WTC11 (cell line): Measurements from ENCODE around the gene SLC10A3. TPM values are rescaled to one million over a fixed set of nuclear protein-coding genes. Genes with fewer than 3 reads are reported as not detected.

Experiments
- ATAC-seq: fragments of 200-7000 bp; cut with Tn5 transposase; 2 replicates; pipeline ENCODE4 v1.10.0; 2021; ENCODE audit warnings: mild to moderate bottlenecking, moderate library complexity
- CTCF ChIA-PET: fragments of 300-600 bp; sonication (Branson Sonifier 250); formaldehyde crosslinking; loops from one replicate; lab custom pipeline; 2021; ENCODE audit warnings: antibody characterized with exemption; lab: Charles Lee
- POLR2A ChIA-PET: fragments of 350-600 bp; sonication (Branson Sonifier 250); formaldehyde crosslinking; loops from one replicate; lab custom pipeline; 2021; ENCODE audit warnings: antibody characterized with exemption; lab: Charles Lee
- DNase-seq: peaks from one replicate; pipeline ENCODE4 v3.0.0; 2021; ENCODE audit warnings: low spot score
- H3K27ac Mint-ChIP-seq: 2 replicates; pipeline ENCODE4 v1.8.0; 2021; ENCODE audit warnings: mixed read lengths
- H3K27me3 Mint-ChIP-seq: 2 replicates; pipeline ENCODE4 v1.8.0; 2021; ENCODE audit warnings: low read depth, mild to moderate bottlenecking, moderate library complexity, mixed read lengths
- H3K36me3 Mint-ChIP-seq: 2 replicates; pipeline ENCODE4 v1.8.0; 2021; ENCODE audit warnings: mixed read lengths
- H3K4me1 Mint-ChIP-seq: 2 replicates; pipeline ENCODE4 v1.8.0; 2022; ENCODE audit warnings: mixed read lengths
- H3K4me3 Mint-ChIP-seq: 2 replicates; pipeline ENCODE4 v1.8.0; 2021; ENCODE audit warnings: mild to moderate bottlenecking, moderate library complexity, mixed read lengths
- H3K9me3 Mint-ChIP-seq: 2 replicates; pipeline ENCODE4 v1.8.0; 2021; ENCODE audit warnings: mixed read lengths
- EMX1 ChIP-seq: fragments of 250-450 bp; sonication (Bioruptor Pico); IDR thresholded peaks from 2 replicates; pipeline ENCODE4 v1.8.0; 2021; ENCODE audit warnings: mild to moderate bottlenecking
- ESRRA ChIP-seq: sonication (generic); formaldehyde crosslinking; IDR thresholded peaks from 2 replicates; pipeline ENCODE4 v1.8.1; 2022; ENCODE audit warnings: mild to moderate bottlenecking, missing genetic modification reagents, borderline replicate concordance
- ETV6 ChIP-seq: sonication (generic); formaldehyde crosslinking; IDR thresholded peaks from 2 replicates; pipeline ENCODE4 v1.8.1; 2022; ENCODE audit warnings: mild to moderate bottlenecking, missing genetic modification reagents
- FOXK1 ChIP-seq: sonication (generic); formaldehyde crosslinking; IDR thresholded peaks from 2 replicates; pipeline ENCODE4 v1.8.0; 2022; ENCODE audit warnings: mild to moderate bottlenecking, moderate library complexity, missing genetic modification reagents
- JAZF1 ChIP-seq: fragments of 250-450 bp; sonication (Bioruptor Pico); IDR thresholded peaks from 2 replicates; pipeline ENCODE4 v1.9.0; 2021; ENCODE audit warnings: moderate library complexity, mild to moderate bottlenecking, inconsistent platforms
- KAT7 ChIP-seq: sonication (generic); formaldehyde crosslinking; IDR thresholded peaks from 2 replicates; pipeline ENCODE4 v1.8.1; 2023; ENCODE audit warnings: missing genetic modification reagents, mild to moderate bottlenecking, borderline replicate concordance
- ZNF121 ChIP-seq: sonication (generic); formaldehyde crosslinking; IDR thresholded peaks from 2 replicates; pipeline ENCODE4 v1.8.0; 2023; ENCODE audit warnings: missing genetic modification reagents
- ZNF138 ChIP-seq: sonication (generic); formaldehyde crosslinking; conservative IDR thresholded peaks from 2 replicates; pipeline ENCODE4 v1.8.1; 2022; ENCODE audit warnings: mild to moderate bottlenecking, moderate library complexity, missing genetic modification reagents
- ZNF263 ChIP-seq: sonication (generic); formaldehyde crosslinking; IDR thresholded peaks from 2 replicates; pipeline ENCODE4 v1.8.1; 2022; ENCODE audit warnings: low read depth, mild to moderate bottlenecking, moderate library complexity, missing genetic modification reagents
- ZNF317 ChIP-seq: sonication (generic); formaldehyde crosslinking; IDR thresholded peaks from 2 replicates; pipeline ENCODE4 v1.8.1; 2023; ENCODE audit warnings: low read depth, mild to moderate bottlenecking, moderate library complexity, missing genetic modification reagents, borderline replicate concordance
- total RNA-seq: library from RNA; stranded (reverse); gene quantifications from 3 replicates; pipeline ENCODE4 v1.2.3, GENCODE V29; 2021
- TF ChIP-seq, protein P1 (sequence below): fragments of 250-450 bp; sonication (Bioruptor Pico); IDR thresholded peaks from 2 replicates; pipeline ENCODE4 v1.9.0; 2021; ENCODE audit warnings: mild to moderate bottlenecking, borderline replicate concordance
- TF ChIP-seq, protein P2 (sequence below): sonication (generic); formaldehyde crosslinking; IDR thresholded peaks from 2 replicates; pipeline ENCODE4 v1.8.0; 2022; ENCODE audit warnings: mild to moderate bottlenecking, missing genetic modification reagents
- TF ChIP-seq, protein P3 (sequence below): sonication (generic); formaldehyde crosslinking; conservative IDR thresholded peaks from 2 replicates; pipeline ENCODE4 v1.8.1; 2023; ENCODE audit warnings: mild to moderate bottlenecking, low read depth, missing genetic modification reagents, moderate library complexity
- TF ChIP-seq, protein P4 (sequence below): sonication (generic); formaldehyde crosslinking; conservative IDR thresholded peaks from 2 replicates; pipeline ENCODE4 v1.8.1; 2022; ENCODE audit warnings: mild to moderate bottlenecking, missing genetic modification reagents
- TF ChIP-seq, protein P5 (sequence below): sonication (generic); formaldehyde crosslinking; IDR thresholded peaks from 2 replicates; pipeline ENCODE4 v1.8.1; 2022; ENCODE audit warnings: missing genetic modification reagents, borderline replicate concordance
- TF ChIP-seq, protein P6 (sequence below): fragments of 250-450 bp; sonication (Bioruptor Pico); IDR thresholded peaks from 2 replicates; pipeline ENCODE4 v1.9.0; 2021; ENCODE audit warnings: moderate library complexity, mild to moderate bottlenecking, inconsistent platforms, borderline replicate concordance
- TF ChIP-seq, protein P7 (sequence below): sonication (generic); formaldehyde crosslinking; IDR thresholded peaks from 2 replicates; pipeline ENCODE4 v1.8.0; 2023; ENCODE audit warnings: missing genetic modification reagents, mild to moderate bottlenecking, borderline replicate concordance
- TF ChIP-seq, protein P8 (sequence below): sonication (generic); formaldehyde crosslinking; IDR thresholded peaks from 2 replicates; pipeline ENCODE4 v1.8.0; 2023; ENCODE audit warnings: missing genetic modification reagents

SLC10A3 gene
- total RNA-seq, 1 experiment from 2014 or later: 9.8 TPM

DNA sequence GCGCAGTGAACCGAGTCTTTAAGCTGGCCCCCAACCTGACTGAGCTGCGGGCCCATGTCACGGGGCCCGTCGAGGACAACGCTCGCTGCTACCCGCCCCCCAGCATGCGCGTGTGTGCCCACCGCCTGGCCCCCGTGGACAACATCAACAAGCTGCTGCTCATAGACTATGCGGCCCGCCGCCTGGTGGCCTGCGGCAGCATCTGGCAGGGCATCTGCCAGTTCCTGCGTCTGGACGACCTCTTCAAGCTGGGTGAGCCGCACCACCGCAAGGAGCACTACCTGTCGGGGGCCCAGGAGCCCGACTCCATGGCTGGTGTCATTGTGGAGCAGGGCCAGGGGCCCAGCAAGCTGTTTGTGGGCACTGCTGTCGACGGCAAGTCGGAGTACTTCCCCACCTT is 30.1 kb downstream of the SLC10A3 start:
- DNase-seq: no peak
- no peaks in the 10 kb centered on the region for H3K4me1 Mint-ChIP-seq
- H3K4me3 Mint-ChIP-seq: no peak overlapping the region
- CTCF ChIA-PET: interaction anchor here (0.7 kb wide), 1 partner anchor 67 kb away, joined by 3 read pairs; no protein-coding TSS in a partner anchor
- no peak for ATAC-seq
- H3K27ac Mint-ChIP-seq: no peak overlapping the region
- no peak for TF ChIP-seq ESRRA (CRISPR knock-in tag)
- TF ChIP-seq JAZF1 (CRISPR knock-in tag): no peak
- no peak for TF ChIP-seq EMX1
- TF ChIP-seq, protein P1, sequence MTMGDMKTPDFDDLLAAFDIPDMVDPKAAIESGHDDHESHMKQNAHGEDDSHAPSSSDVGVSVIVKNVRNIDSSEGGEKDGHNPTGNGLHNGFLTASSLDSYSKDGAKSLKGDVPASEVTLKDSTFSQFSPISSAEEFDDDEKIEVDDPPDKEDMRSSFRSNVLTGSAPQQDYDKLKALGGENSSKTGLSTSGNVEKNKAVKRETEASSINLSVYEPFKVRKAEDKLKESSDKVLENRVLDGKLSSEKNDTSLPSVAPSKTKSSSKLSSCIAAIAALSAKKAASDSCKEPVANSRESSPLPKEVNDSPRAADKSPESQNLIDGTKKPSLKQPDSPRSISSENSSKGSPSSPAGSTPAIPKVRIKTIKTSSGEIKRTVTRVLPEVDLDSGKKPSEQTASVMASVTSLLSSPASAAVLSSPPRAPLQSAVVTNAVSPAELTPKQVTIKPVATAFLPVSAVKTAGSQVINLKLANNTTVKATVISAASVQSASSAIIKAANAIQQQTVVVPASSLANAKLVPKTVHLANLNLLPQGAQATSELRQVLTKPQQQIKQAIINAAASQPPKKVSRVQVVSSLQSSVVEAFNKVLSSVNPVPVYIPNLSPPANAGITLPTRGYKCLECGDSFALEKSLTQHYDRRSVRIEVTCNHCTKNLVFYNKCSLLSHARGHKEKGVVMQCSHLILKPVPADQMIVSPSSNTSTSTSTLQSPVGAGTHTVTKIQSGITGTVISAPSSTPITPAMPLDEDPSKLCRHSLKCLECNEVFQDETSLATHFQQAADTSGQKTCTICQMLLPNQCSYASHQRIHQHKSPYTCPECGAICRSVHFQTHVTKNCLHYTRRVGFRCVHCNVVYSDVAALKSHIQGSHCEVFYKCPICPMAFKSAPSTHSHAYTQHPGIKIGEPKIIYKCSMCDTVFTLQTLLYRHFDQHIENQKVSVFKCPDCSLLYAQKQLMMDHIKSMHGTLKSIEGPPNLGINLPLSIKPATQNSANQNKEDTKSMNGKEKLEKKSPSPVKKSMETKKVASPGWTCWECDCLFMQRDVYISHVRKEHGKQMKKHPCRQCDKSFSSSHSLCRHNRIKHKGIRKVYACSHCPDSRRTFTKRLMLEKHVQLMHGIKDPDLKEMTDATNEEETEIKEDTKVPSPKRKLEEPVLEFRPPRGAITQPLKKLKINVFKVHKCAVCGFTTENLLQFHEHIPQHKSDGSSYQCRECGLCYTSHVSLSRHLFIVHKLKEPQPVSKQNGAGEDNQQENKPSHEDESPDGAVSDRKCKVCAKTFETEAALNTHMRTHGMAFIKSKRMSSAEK (CRISPR knock-in tag): no peak
- TF ChIP-seq FOXK1 (CRISPR knock-in tag): no peak
- no peak for TF ChIP-seq KAT7 (CRISPR knock-in tag)
- TF ChIP-seq ETV6: no peak
- no peak for TF ChIP-seq ZNF138 (CRISPR knock-in tag)
- TF ChIP-seq, protein P2, sequence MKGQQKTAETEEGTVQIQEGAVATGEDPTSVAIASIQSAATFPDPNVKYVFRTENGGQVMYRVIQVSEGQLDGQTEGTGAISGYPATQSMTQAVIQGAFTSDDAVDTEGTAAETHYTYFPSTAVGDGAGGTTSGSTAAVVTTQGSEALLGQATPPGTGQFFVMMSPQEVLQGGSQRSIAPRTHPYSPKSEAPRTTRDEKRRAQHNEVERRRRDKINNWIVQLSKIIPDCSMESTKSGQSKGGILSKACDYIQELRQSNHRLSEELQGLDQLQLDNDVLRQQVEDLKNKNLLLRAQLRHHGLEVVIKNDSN (CRISPR knock-in tag): no peak
- no peak for TF ChIP-seq ZNF263 (CRISPR knock-in tag)
- H3K36me3 Mint-ChIP-seq: no peaks in the 10 kb centered on the region
- POLR2A ChIA-PET: no interaction called here
- peaks cover 9% of the 10 kb centered on the region for H3K27me3 Mint-ChIP-seq
- H3K9me3 Mint-ChIP-seq: no peaks in the 10 kb centered on the region

- POLR2A ChIA-PET: no interaction called here
- Mint-ChIP-seq H3K36me3 (no peaks in the 10 kb centered on the region), H3K27me3 (peaks cover 10% of the 10 kb centered on the region), H3K27ac (no peak overlapping the region), H3K4me3 (no peak overlapping the region), H3K4me1 (no peaks in the 10 kb centered on the region), H3K9me3 (no peaks in the 10 kb centered on the region)
- no peak for ATAC-seq
- CTCF ChIA-PET: interaction anchor here (0.5 to 3.0 kb wide), 2 partner anchors 37 to 86 kb away, joined by 5 to 11 read pairs; no protein-coding TSS in a partner anchor
- no peak for DNase-seq
- TF ChIP-seq, protein P3, sequence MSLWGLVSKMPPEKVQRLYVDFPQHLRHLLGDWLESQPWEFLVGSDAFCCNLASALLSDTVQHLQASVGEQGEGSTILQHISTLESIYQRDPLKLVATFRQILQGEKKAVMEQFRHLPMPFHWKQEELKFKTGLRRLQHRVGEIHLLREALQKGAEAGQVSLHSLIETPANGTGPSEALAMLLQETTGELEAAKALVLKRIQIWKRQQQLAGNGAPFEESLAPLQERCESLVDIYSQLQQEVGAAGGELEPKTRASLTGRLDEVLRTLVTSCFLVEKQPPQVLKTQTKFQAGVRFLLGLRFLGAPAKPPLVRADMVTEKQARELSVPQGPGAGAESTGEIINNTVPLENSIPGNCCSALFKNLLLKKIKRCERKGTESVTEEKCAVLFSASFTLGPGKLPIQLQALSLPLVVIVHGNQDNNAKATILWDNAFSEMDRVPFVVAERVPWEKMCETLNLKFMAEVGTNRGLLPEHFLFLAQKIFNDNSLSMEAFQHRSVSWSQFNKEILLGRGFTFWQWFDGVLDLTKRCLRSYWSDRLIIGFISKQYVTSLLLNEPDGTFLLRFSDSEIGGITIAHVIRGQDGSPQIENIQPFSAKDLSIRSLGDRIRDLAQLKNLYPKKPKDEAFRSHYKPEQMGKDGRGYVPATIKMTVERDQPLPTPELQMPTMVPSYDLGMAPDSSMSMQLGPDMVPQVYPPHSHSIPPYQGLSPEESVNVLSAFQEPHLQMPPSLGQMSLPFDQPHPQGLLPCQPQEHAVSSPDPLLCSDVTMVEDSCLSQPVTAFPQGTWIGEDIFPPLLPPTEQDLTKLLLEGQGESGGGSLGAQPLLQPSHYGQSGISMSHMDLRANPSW (CRISPR knock-in tag): no peak
- TF ChIP-seq ZNF121 (CRISPR knock-in tag) (no peak), ZNF263 (CRISPR knock-in tag) (no peak), ESRRA (CRISPR knock-in tag) (no peak), ZNF317 (CRISPR knock-in tag) (no peak)
- TF ChIP-seq, protein P4, sequence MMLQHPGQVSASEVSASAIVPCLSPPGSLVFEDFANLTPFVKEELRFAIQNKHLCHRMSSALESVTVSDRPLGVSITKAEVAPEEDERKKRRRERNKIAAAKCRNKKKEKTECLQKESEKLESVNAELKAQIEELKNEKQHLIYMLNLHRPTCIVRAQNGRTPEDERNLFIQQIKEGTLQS: no peak
- TF ChIP-seq, protein P5, sequence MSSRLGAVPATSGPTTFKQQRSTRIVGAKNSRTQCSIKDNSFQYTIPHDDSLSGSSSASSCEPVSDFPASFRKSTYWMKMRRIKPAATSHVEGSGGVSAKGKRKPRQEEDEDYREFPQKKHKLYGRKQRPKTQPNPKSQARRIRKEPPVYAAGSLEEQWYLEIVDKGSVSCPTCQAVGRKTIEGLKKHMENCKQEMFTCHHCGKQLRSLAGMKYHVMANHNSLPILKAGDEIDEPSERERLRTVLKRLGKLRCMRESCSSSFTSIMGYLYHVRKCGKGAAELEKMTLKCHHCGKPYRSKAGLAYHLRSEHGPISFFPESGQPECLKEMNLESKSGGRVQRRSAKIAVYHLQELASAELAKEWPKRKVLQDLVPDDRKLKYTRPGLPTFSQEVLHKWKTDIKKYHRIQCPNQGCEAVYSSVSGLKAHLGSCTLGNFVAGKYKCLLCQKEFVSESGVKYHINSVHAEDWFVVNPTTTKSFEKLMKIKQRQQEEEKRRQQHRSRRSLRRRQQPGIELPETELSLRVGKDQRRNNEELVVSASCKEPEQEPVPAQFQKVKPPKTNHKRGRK (CRISPR knock-in tag): no peak
- TF ChIP-seq, protein P6, sequence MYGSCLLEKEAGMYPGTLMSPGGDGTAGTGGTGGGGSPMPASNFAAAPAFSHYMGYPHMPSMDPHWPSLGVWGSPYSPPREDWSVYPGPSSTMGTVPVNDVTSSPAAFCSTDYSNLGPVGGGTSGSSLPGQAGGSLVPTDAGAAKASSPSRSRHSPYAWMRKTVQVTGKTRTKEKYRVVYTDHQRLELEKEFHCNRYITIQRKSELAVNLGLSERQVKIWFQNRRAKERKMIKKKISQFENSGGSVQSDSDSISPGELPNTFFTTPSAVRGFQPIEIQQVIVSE (CRISPR knock-in tag): no peak
- TF ChIP-seq, protein P7, sequence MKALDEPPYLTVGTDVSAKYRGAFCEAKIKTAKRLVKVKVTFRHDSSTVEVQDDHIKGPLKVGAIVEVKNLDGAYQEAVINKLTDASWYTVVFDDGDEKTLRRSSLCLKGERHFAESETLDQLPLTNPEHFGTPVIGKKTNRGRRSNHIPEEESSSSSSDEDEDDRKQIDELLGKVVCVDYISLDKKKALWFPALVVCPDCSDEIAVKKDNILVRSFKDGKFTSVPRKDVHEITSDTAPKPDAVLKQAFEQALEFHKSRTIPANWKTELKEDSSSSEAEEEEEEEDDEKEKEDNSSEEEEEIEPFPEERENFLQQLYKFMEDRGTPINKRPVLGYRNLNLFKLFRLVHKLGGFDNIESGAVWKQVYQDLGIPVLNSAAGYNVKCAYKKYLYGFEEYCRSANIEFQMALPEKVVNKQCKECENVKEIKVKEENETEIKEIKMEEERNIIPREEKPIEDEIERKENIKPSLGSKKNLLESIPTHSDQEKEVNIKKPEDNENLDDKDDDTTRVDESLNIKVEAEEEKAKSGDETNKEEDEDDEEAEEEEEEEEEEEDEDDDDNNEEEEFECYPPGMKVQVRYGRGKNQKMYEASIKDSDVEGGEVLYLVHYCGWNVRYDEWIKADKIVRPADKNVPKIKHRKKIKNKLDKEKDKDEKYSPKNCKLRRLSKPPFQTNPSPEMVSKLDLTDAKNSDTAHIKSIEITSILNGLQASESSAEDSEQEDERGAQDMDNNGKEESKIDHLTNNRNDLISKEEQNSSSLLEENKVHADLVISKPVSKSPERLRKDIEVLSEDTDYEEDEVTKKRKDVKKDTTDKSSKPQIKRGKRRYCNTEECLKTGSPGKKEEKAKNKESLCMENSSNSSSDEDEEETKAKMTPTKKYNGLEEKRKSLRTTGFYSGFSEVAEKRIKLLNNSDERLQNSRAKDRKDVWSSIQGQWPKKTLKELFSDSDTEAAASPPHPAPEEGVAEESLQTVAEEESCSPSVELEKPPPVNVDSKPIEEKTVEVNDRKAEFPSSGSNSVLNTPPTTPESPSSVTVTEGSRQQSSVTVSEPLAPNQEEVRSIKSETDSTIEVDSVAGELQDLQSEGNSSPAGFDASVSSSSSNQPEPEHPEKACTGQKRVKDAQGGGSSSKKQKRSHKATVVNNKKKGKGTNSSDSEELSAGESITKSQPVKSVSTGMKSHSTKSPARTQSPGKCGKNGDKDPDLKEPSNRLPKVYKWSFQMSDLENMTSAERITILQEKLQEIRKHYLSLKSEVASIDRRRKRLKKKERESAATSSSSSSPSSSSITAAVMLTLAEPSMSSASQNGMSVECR: no peak
- TF ChIP-seq, protein P8, sequence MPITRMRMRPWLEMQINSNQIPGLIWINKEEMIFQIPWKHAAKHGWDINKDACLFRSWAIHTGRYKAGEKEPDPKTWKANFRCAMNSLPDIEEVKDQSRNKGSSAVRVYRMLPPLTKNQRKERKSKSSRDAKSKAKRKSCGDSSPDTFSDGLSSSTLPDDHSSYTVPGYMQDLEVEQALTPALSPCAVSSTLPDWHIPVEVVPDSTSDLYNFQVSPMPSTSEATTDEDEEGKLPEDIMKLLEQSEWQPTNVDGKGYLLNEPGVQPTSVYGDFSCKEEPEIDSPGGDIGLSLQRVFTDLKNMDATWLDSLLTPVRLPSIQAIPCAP (CRISPR knock-in tag): no peak
These were observed 30.6 kb downstream of the SLC10A3 start for GRCh38 chrX:154459832-154460231.
